HG02588 (cell line): ENCODE data around the gene BRD4.
"Not testable (repeated sequence)": the region's sequence is repeated elsewhere in the genome, so short reads cannot be mapped to it uniquely, and the experiment has no call there.

Source experiments
- ATAC-seq: cut with Tn5 transposase; IDR thresholded peaks from one replicate; pipeline ENCODE4 v1.9.1; 2021; ENCODE audit warnings: mild to moderate bottlenecking, moderate library complexity; ENCODE audit not compliant: unreplicated experiment

Gene BRD4

GRCh38 chr19:15363048-15363447, 30.7 kb upstream of the BRD4 start:
- ATAC-seq, result not testable (repeated sequence)

- not testable (repeated sequence) for ATAC-seq
These were observed 27.7 kb upstream of the BRD4 start for GRCh38 chr19:15360015-15360414.

DNA sequence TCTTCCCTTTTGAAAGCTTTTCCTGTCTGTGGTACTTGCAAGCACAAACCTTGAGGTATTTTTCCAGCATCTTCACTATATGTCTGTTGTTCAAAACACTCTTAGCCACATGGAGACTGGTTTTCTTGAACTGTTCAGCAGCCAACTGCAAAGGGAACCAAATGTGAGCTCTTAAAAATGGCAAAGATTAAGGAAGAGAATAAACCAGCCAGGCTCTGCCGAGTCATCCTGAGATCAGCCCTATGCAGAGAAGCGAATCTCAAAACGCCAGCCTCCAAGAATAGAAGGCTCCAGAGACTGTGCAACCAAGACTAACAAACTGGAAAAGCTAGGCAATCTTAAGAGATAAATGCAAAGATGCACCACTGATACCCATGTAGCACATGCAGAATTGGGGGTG, 26.6 kb upstream of the BRD4 start:
- ATAC-seq, result no peak

GRCh38 chr19:15357906-15358305, 25.6 kb upstream of the BRD4 start:
- ATAC-seq, result no peak

DNA sequence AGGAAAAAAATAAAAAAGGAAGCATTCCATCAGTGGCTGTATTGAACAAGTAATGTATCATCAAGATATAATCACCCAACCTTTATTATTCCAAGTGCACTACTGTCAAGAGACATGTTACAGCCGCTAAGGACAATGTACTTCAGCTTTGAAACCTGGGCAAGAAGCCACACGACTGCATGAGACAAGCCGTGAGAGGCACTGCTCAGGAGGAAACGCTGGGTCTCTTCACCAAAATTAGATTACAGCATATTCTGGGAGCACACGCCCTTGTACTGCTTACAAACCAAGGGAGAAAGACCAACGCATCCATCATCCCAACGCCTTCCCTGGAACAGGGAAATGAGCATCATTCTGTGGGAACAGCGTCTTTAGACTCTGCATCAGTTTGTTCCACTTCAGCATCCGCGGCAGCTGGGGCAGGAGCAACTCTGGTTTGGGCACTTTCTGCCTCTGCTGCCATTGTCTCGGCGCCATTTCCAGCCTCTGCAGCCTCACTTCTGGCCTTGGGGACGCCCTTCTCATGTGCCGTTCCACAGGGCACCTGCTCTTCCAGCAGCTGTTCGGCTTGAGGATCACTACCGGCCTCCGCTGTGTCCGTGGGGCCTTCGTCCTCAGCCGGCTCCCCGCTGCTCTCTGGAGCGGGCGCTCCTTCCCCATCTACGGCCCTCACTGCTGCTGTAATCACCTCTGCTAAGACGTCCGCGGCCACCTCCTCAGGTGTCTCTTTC, 22.4 kb upstream of the BRD4 start:
- no peak for ATAC-seq

DNA sequence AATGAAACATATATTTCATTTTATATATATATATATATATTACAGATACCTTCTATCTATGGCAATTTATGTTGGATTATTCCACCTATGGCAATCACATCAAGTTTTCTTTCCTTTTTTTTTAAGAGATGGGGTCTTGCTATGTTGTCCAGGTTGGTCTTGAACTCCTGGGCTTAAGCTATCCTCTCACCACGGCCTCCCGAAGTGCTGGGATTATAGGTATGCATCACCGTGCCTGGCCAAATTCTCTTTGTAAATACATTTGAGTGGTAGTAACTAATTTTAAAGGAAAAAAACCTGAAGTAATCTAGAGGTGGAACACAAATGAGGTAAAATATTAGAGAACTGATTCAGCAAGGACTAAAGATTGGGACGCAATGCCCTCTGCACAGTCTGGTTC, 21.6 kb upstream of the BRD4 start:
- no peak for ATAC-seq

- not testable (repeated sequence) for ATAC-seq
These were observed 20.2 kb upstream of the BRD4 start for GRCh38 chr19:15352535-15352934.

GRCh38 chr19:15341328-15341727, 9.0 kb upstream of the BRD4 start:
- ATAC-seq, result not testable (repeated sequence)

DNA sequence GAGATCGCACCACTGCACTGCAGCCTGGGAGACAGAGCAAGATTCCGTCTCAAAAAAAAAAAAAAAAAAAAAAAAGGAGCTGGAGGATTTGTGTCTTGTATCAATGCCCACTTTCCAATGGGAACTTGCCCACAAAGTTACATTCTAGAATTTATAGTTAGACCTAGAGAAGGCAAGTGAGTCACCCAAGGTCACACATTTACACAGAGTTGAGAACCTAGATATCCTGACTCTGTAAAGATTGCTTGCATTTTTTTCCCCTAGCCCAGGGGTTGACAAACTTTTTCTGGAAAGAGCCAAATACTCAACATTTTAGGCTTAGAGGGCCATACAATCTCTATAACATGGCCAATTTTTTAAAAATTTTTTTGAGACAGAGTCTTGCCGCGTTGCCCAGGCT, 7.7 kb upstream of the BRD4 start:
- ATAC-seq, result no peak

- ATAC-seq, result no peak
These were observed 4.9 kb upstream of the BRD4 start for GRCh38 chr19:15337202-15337601.

GRCh38 chr19:15335992-15336391, 3.7 kb upstream of the BRD4 start:
- ATAC-seq, result not testable (repeated sequence)

DNA sequence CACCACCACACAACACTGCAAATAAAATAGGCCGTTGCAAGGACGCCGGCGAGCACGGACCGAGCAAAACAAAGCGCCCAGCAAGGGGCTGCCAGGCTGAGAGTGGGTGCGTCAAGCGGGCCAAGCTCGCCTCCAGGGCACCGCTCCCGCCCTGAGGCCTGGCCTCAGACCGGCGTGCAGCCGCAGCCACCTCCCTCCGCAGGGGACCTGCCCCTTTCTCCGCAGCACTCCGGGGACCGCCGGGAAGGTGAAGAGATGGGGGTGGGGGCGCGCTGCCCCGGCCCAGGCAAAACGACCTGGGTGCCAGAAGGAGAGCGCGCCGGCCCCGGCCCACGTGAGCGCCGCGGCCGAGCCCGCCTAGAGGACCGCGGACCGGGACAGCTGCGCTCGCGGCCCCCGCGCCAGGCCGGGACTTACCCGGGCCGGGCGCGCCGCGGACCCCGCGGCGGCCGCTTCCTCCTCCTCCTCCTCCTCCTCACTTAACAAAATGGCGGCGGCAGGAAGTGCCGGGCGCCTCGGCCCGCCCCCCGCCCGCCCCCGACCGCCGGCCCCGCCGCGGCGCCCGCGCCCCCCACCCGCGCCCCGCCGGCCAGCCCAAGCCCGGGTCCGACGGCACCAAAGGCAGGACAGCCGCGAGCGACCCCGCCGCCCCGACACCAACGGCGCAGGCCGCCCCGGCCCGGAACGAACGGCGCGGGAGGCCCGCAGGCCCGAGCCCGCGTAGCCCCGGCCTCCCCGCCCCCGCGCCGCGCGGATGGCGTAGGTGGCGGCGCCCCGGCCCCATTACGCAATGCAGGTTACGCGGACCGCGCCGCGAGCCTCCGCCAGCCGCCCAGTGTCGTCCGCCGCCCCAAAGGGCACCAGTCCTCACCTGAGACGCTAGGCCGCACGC, 674 bp downstream of the BRD4 start:
- peak; percentile 40 for ATAC-seq

DNA sequence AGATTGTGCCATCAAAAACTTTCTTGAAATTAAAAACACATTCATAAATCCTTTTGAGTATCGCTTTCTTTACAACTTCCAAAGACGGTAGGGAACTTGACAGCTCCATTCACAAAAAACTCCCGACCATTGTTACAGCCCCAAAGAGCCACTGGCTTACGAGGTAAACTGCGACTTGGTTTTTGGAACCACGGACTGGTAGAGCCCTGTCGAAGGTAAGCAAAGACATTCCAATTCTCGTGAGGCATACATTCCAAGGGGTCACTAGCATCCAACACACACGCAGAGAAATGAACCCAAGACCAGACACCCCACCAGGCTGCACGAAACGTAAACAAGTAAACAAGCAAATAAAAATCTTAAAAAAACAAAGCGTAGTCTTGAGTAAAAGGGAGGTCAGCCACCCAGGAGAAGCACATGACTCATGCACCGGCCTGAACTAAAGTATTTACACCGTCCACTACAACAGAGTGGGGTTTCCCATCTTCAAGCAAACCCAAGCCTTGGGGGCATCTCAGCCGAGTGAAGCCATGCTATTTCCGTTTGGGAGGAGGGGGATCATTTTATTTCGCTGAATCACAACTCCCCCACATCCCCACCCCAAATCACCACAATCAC, 1.4 kb downstream of the BRD4 start:
- ATAC-seq, result no peak

- no peak for ATAC-seq
These were observed 4.0 kb downstream of the BRD4 start for GRCh38 chr19:15328312-15328711.

- ATAC-seq, result no peak
These were observed 7.4 kb downstream of the BRD4 start for GRCh38 chr19:15324791-15325519.

DNA sequence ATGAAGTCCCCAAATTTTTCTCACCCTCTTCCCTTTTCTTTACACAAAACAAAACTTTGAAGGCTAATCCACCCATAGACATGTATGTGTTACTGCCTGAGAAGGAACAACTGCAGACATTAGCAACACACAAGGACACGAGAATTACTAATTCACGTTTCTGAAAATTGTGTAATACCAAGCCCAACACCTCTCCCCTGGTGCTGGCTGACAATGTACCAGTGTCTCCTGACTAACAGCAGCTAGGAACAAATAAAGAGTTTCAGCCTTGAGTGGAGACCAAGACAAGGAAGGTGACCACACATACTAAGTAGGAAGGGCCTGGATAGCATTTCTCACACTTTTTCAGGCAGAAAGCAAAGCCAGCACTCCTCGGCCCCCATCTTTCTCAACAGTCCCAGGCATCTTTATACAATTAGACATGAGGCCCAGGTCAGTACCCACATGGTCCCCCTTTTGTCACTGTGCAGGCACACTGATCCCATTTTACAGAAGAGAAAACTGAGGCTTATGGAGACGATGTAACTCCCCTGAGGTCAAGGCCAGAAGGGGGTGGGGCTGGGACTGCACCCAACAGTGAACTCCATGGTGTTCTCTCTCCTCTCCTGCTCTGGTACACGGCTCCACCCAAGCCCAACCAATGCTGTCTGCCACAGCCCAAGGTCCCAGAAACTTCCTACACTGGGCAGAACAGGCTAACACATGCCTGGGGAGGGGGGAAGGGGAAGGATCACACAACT, 8.7 kb downstream of the BRD4 start:
- no peak for ATAC-seq

- ATAC-seq, result no peak
These were observed 10.6 kb downstream of the BRD4 start for GRCh38 chr19:15321739-15322138.

DNA sequence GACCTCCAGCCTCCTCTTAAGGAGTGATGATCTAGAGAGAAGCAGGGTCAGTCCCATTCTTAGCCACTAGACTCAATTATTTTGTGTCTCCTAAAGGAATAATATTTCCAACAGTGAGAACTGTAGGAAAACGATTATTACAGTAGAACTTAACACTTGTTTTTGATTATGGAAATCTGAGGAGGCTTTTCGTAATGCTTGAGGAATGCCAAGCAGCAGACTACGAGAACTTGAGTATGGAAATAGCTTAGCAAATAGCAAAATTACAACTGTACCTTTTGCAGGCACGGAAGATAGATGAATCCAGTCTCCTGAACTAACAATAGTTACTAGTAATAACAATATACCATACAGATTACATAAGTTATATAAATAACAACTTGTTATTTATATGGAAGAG, 12.2 kb downstream of the BRD4 start:
- no peak for ATAC-seq

DNA sequence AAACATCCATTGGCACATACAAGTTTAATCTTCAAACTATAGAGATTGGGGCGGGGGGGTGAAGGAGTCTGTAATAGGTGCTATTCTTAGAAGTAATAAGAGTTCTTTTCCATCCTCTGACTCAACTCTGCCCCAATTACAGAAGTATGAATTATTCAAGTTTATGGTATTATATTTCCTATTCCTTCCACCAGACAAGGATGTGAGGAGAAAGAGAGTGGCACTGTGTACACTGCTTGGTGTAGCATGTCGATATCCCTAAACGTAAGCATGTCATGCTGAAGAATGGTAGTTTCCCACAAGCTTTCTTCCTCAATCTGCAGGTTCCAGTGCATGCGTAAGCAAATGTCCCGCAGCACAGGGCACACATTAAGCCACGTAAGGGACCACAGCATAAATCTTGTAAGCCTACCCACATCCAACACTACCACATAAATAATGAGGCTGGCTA, 14.1 kb downstream of the BRD4 start:
- no peak for ATAC-seq

DNA sequence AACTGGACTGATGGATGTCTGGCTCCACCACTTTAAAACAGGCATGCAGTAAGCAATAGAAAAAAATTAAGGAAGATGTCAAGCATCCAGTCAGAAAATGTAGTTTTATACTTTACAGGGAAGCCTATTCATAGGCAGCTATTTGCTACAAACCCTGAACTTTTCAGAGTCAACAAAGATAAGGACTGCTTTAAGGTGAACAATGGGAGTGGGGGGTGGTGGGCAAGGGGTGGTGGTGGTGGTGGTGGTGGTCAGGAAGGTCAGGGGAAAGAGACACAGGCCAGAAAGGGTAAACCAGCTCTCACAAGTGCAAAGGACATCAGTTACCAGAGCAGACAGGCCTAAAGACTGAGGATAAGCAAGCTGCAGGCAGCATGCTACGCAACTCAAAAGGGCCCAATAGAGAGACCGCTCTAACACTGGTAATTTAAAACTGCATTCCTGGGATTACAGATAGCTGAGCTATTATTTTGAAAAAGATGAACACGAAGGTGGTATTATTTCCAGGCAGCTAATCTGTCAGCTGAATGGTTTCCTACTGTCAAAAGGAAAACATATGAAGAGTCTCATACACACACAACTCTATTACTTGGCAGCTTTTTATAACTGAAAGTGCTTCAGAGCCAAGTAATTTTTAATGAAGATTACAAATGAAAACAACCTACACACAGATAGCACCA, 14.8 kb downstream of the BRD4 start:
- no peak for ATAC-seq
